ENCODE results near the gene INCA1. TPM values are rescaled to one million over a fixed set of nuclear protein-coding genes. Genes with fewer than 3 reads are reported as not detected.

INCA1 gene
- polyA plus RNA-seq, 1 donor, result 8.8 TPM

- no peak for DNase-seq
Measured at GRCh38 chr17:4949321-4950074, 47.8 kb downstream of the INCA1 start.

GRCh38 chr17:4948931-4949320, 48.4 kb downstream of the INCA1 start:
- DNase-seq, result peak; percentile 91

GRCh38 chr17:4948166-4948930, 49.0 kb downstream of the INCA1 start, which contains the start of gene PFN1:
Gene PFN1, minus strand, starts transcription at chr17:4948530. Its CDS starts 136 bp downstream, at chr17:4948394.
- peak; percentile 88 for DNase-seq

GRCh38 chr17:4947411-4948165, 49.7 kb downstream of the INCA1 start:
- no peak for DNase-seq

DNA sequence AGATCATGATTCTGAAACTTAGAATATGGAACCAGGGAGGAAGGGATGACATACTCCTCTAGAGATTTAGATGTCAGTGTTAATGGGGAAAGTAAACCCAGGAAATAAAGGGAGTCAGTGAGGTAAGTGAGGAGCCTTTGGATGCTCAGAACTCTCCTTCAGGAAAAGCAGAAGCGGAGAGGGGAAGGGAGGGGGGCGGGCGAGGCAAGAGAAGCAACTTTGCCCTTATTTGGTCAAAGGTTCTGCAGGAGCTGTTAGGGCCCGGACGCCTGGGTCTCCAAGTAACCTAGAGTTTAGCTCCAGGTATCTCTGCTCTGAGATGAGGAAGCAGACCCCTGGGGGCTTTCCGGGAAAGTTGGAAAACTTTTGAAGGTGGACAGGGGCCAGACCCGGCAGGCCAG, 50.3 kb downstream of the INCA1 start:
- DNase-seq, result no peak

DNA sequence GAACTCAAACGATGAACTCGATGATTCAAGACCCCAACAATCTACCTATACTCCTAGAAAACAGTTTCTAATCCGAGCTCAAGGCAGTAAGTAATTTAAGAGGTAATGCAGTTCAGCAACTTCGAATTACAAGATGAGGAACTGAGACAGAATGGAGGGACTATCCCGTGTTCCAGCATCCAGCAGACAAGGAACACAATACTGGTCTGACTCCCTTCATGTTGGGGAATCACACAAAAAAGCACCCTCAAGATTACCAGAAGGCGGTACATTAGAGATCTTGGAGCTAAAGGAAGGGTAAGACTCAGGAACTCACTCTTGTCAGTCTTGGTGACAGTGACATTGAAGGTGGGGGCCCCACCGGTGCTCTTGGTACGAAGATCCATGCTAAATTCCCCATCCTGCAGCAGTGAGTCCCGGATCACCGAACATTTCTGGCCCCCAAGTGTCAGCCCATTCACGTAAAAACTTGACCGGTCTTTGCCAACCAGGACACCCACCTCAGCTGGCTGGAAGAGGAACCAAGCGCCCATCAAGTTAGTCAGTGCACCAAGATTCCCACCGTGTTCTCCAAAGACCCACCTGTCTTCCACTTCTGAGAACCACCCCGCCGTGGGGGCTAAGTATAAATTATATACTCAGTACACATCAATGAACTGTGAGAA, 50.9 kb downstream of the INCA1 start:
- no peak for DNase-seq

GRCh38 chr17:4945944-4946280, 51.4 kb downstream of the INCA1 start:
- DNase-seq, result no peak

GRCh38 chr17:4945176-4945943, 52.0 kb downstream of the INCA1 start:
- DNase-seq, result no peak

DNA sequence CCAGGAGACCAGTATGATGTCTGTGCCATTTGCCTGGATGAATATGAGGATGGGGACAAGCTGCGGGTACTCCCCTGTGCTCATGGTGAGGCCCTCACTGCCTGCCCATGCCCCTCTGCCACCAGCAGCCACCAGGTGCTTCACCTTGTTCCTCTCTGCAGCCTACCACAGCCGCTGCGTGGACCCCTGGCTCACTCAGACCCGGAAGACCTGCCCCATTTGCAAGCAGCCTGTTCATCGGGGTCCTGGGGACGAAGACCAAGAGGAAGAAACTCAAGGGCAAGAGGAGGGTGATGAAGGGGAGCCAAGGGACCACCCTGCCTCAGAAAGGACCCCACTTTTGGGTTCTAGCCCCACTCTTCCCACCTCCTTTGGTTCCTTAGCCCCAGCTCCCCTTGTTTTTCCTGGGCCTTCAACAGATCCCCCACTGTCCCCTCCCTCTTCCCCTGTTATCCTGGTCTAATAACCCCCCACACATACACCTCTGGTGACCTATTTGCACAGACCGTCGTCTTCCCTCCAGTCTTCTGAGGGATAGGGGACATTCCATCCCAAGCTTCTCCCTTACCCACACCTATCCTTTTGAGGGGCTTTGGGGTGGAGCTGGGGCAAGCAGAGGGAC, 52.7 kb downstream of the INCA1 start:
- DNase-seq, result no peak

- no peak for DNase-seq
Measured at GRCh38 chr17:4944163-4944553, 53.2 kb downstream of the INCA1 start.

GRCh38 chr17:4942760-4943508, 54.4 kb downstream of the INCA1 start:
- no peak for DNase-seq

DNA sequence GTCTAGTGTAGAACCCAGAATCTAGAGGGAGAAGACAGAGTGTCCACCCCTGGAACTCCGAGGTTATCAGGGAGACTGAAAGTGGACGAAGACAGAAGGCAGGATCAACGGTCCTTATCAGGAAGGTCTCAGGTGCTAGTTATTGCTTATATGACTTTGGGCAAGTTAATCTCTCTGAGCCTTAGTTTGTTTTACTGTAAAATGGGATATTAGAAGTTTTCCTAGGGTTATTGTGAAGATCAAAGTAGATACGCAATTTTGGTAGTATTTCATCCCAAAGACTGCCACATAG, 56.1 kb downstream of the INCA1 start:
- no peak for DNase-seq

- DNase-seq, result no peak
Measured at GRCh38 chr17:4940555-4941318, 56.6 kb downstream of the INCA1 start.

- DNase-seq, result peak; percentile 100
Measured at GRCh38 chr17:4939796-4940554, 57.3 kb downstream of the INCA1 start, which contains the start of the genes RNF167 and SLC25A11. Gene RNF167, plus strand, starts transcription at chr17:4940268. Its CDS starts 642 bp downstream, at chr17:4940910. Gene SLC25A11, minus strand, starts transcription at chr17:4940046. Its CDS starts 136 bp downstream, at chr17:4939910.

GRCh38 chr17:4939546-4939795, 57.9 kb downstream of the INCA1 start:
- DNase-seq, result no peak

- no peak for DNase-seq
Measured at GRCh38 chr17:4938688-4939545, 58.4 kb downstream of the INCA1 start.
